H1 (cell line): ENCODE data around the gene PLXNB3.

Experiments
- CEBPB ChIP-seq: IDR thresholded peaks from 2 replicates; pipeline ENCODE4 v1.6.1; 2012; ENCODE audit warnings: low read depth, low read length
- CTCF ChIP-seq, 3 experiments: IDR thresholded peaks; 1 replicate in 2 of 3; 2 replicates in 1 of 3; pipeline versions ENCODE4 v1.5.1 to v1.6.1; 2011; ENCODE audit warnings: low read length in 3 of 3, mild to moderate bottlenecking in 3 of 3, inconsistent platforms in 2 of 3, low read depth in 1 of 3, moderate library complexity in 1 of 3; ENCODE audit not compliant: insufficient read depth in 1 of 3; ENCODE audit errors: control extremely low read depth in 1 of 3
- SAP30 ChIP-seq: fragments of 300-600 bp; sonication (generic); IDR thresholded peaks from 2 replicates; pipeline ENCODE4 v1.7.1; 2012; ENCODE audit warnings: low read length, moderate library complexity, mild to moderate bottlenecking, inconsistent platforms; ENCODE audit not compliant: insufficient read depth, insufficient replicate concordance
- ZNF274 ChIP-seq: IDR thresholded peaks from 2 replicates; pipeline ENCODE4 v1.7.0; 2012; ENCODE audit warnings: low read length, borderline replicate concordance; ENCODE audit errors: extremely low read depth
- TF ChIP-seq, protein P1 (sequence below): IDR thresholded peaks from 2 replicates; pipeline ENCODE4 v1.6.1; 2012; ENCODE audit warnings: inconsistent platforms

GRCh38 chrX:153803211-153804099 is 39.4 kb downstream of the PLXNB3 start:
- TF ChIP-seq, protein P1, sequence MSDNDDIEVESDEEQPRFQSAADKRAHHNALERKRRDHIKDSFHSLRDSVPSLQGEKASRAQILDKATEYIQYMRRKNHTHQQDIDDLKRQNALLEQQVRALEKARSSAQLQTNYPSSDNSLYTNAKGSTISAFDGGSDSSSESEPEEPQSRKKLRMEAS: no peak
- TF ChIP-seq CTCF (IDR thresholded peaks at IDR 0.05; ENCODE audit: control extremely low read depth in 1 of 3, insufficient read depth in 1 of 3, low read depth in 1 of 3, low read length in 3 of 3) (no peak), ZNF274 (no peak), CEBPB (no peak), SAP30 (no peak)
